NOMO-1 treated with DMSO at 0.1 percent for 48 hours (cell line): ENCODE results near the gene DHRS7B.
"Not testable (repeated sequence)": the region's sequence is repeated elsewhere in the genome, so short reads cannot be mapped to it uniquely, and the experiment has no call there.

Experiments
- DNase-seq: peaks from one replicate; lab custom pipeline; 2025; ENCODE audit not compliant: unreplicated experiment; lab: John Stamatoyannopoulos, UW

DHRS7B gene, protein sequence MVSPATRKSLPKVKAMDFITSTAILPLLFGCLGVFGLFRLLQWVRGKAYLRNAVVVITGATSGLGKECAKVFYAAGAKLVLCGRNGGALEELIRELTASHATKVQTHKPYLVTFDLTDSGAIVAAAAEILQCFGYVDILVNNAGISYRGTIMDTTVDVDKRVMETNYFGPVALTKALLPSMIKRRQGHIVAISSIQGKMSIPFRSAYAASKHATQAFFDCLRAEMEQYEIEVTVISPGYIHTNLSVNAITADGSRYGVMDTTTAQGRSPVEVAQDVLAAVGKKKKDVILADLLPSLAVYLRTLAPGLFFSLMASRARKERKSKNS

DNA sequence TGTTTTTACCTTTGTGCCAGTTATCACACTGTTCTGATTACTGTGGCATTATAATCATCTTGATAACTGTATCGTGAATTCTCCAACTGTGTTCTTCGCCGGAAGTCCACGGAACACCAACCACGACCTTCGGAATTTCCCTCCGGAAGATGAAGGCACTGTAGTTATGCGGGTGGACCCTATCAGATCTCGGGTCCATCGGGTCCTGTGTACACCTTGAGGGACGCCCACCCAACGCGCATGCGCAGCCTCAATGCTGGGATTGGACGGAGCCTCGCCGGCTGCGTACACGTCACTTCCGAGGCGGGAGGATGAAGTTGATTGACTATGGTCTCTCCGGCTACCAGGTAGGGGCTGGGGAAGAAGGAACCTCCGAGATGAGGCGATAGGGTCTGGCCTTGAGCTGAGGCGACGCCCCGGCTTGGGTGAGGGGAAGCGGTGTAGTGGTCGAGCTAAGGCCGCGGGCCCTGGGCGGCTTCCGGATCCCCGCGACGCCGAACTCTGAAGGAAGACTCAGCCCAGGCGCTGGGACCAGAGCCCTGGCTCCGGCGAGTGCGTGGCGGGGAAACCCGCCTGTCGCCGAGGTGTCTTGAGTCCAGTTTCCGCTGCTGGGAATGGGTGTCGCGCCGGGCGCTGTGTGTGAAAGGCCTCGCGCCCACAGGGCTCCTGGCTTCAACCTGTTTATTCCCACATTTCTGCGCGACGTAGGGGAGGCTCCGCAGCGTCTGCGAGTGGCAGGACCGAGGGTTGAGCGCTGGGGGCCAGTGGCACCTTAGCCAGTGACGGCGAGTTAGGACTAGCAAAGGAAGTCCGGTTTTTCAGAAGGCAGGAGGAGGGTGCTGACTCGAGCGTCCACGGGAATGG lies at the start of gene DHRS7B:
Gene DHRS7B (plus strand): TSS at position 320 of the 864 bp plus-strand sequence. CDS start 8 bp downstream, at position 328.
- peak; percentile 91 for DNase-seq

DNA sequence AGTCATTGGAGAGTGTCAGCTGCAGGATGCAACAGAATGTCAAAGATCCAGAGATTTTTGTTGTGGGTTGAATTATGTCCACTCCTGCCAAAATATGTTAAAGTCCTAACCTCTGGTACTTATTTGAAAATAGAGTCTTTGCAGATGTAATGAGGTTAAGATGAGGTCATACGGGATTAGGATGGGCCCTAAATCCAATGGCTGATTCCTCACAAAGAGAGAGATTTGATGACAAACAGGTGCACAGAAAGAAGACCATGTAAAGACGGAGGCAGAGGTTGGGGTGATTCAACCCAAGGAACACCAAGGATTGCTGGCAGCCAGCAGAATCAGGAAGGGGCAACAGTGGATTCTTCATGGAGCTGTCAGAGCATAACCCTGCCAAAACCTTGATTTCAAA lies 49.5 kb upstream of the DHRS7B start:
- no peak for DNase-seq

DNA sequence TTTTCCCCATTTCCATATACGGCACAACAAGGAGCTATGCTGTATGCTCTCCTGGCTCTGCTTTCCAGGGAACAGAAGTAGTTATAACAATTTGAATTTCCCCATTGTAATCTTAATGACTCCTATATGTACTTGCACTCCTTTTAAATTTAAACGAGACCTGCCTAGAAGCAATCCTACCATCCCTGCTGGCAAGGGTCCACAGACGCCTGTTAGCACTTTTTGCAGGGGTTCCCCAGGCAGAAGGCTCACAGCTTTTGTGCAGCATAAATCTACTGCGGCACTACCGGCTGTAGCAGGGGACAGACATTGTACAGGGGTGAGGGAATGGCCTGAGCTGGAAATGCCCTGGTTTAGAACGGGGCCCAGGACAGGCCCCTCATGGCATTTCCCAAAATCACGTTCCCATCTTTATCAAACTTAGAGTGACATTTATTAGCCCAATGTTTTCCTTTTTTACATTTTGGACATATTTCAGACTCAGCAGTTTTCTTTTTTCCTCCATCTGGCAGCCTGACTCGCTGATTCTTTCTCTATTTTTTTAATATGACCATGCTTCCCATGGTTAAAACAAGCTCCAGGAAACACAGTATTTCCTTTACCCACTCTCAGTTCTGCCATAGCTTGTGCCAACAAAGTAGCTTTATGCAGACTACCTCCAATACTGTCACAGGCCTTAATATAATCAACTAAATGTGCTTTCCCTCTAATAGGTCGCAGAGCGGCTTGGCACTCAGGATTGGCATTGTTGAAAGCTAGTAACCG lies 48.6 kb upstream of the DHRS7B start:
- no peak for DNase-seq

DNA sequence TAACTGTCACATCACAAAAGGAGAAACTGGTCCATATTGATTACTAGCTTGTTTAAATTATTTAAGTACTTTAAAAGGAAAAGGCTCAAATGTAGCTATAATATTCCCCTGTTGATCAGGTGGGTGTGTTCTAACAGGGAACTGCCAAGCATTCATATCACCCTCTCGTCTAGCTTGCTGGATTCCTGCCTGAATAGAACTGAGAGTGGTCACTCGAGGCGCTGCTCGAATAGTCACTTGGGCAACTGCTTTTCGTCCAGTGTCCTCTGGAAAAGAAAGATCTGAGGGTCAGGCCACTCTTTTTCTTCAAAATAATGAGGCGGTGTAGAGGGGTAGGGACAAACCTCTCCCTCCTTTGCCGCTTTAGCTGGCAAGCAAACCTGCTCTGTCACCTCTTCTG lies 47.6 kb upstream of the DHRS7B start:
- no peak for DNase-seq

DNA sequence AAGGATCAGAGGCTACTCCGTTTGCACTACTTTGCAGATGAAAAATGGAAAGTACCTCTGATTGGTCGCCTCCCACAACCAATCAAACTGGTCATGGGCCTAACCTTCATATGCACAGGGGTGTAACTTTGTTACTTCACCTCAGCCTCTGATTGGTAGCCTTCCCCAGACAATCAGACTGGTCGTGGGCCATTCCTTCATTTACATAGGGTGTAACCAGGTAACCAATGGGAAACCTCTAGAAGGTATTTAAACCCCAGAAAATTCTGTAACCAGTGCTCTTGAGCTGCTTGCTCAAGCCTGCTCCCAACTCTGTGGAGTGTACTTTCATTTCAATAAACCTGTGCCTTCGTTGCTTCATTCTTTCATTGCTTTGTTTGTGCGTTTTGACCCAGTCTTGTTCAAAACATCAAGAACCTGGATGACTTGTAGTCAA lies 44.7 kb upstream of the DHRS7B start:
- no peak for DNase-seq

DNA sequence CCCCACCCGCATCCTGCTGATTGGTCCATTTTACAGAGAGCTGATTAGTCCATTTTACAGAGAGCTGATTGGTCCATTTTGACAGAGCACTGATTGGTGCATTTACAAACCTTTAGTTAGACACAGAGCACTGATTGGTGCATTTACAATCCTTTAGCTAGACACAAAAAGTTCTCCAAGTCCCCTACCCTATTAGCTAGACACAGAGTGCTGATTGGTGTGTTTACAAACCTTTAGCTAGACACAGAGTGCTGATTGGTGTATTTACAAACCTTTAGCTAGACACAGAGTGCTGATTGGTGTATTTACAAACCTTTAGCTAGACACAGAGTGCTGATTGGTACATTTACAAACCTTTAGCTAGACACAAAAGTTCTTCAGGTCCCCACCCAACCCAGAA lies 41.5 kb upstream of the DHRS7B start:
- DNase-seq, result not testable (repeated sequence)

DNA sequence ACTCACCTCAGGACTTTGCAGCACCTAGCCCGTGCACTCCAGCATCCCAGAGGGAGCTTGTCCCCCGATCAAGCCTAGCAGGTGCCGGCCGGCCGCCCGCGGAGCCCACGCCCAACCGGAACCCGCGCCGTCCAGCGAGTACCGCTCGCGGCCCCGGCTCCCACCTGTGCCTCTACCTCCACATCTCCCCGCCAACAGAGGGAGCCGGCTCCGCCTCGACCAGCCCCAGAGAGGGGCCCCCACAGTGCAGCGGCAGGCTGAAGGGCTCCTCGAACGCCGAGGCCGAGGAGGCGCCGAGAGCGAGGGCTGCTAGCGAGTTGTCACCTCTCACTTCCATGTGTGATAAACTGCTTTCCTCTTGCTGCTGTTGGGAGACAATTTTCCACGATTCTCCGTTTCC lies 41.1 kb upstream of the DHRS7B start:
- DNase-seq, result no peak

DNA sequence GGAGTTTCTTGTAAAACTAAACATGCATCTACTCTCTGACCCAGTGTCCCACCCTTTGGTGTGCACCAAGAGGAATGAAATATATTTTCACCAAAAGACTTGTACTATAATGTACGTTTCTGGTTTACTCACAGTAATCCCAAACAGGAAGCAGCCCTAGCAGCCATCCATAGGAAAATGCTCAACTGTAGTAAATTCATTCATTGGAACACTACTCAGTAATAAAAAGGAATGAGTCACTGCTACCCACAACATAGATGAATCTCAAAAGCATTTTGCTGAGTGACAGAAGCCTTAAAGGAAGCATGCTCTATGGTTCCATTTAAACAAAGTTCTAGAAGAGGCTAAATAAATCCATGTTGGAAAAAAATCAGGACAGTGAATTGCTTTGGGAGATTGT lies 37.6 kb upstream of the DHRS7B start:
- no peak for DNase-seq

DNA sequence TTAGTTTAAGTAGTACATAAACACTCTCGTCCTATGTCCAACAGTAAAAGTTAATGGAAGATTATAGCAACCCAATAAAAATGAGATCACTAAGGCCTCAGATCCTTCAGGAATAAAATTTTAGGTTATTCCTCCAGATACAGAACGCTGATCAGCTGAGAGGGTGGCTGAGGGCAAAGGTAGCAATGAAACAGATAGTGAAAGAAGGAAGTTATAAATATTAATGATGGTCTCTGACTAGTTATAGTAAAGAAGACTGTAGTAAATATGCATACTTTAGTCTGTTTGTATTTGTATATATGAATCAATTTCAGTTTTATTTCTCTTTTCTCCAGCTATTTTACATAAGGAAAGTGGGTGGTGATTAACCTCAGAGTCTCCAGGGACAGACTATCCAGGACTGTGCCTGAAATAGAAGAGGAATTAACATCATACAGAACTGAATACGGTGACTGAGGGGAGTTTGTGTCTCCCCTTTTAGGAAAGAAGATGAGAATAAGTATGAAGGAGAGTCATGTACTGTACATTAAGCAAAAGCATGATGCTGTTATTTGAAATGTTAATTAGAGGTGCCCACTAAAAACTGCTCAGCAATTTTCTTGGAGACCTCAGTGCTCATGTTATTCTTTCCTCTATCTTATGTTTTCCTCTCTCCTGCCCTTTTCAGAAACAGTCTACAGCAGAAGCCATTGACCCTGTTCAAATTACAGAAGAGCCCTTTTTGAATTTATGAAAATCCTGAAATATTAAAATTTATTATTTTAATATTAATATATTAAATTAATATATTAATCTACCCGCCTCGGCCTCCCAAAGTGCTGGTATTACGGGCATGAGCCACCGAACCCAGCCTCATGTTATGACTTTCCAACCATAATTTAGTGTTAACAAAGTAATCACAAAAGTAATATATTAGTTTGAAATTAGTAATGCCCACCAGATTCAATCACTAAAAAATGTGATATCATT lies 36.5 kb upstream of the DHRS7B start:
- DNase-seq, result peak; percentile 18

DNA sequence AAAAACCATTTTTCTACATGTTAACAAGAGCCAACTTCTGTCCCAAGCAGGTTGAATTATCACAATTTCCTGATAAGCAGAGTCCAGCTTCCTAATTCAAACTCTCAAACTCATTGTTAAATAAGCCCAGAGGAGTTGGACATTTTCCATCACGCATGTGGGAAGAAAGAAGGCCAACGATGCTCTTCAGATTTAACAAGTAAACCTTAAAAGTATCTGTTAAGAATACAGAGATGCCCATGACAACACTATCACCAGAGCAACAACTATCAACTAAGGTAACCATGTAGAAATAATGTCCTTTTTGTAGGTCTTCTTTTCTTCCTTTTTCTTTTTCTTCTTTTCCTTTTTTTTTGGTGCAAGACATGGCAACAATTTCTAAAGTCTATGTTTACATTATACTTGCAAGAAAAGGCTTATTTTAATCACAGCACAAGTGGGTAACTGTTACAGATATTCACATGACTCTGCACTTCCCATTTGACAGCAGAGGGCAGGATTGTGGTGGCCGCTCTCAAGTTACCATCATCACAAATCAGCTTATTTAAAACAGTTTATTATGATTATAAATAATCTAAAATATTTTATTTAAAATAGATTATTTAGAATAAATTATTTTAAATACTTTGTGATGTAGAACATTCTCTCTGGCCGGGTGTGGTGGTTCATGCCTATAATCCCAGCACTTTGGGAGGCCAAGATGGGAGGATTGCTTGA lies 35.7 kb upstream of the DHRS7B start:
- no peak for DNase-seq

DNA sequence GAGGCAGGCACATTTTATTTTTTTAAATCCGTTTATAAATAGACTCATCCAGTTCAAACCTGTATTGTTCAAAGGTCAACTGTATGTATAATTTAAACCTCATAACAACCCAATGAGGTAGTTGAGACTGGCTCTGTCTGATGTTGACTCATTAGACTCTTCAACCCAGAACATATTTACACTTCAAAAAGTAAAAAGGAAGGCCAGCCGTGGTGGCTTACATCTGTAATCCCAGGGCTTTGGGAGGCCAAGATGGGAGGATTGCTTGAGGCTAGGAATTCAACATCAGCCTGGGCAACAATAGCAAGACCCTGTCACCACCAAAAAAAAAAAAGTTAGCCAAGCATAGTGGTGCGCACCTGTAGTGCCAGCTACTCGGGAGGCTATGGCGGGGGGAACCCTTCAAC lies 32.5 kb upstream of the DHRS7B start:
- DNase-seq, result no peak

DNA sequence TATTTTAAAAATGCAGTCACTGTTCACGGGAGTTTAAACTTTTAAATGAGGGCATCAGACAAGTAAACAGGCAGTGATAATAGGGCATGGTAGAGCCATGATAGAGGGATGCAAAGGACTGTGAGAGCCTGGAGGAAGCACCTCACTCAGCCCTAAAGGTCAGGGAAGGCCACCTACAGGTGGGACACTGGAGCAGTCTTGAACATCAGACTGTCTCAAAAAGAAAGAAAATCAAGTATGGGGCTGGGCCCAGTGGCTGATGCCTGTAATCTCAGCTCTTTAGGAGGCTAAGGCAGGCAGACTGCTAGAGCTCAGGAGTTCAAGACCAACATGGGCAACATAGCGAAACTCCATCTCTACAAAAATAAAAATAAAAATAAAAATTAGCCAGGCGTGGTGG lies 31.0 kb upstream of the DHRS7B start:
- no peak for DNase-seq

DNA sequence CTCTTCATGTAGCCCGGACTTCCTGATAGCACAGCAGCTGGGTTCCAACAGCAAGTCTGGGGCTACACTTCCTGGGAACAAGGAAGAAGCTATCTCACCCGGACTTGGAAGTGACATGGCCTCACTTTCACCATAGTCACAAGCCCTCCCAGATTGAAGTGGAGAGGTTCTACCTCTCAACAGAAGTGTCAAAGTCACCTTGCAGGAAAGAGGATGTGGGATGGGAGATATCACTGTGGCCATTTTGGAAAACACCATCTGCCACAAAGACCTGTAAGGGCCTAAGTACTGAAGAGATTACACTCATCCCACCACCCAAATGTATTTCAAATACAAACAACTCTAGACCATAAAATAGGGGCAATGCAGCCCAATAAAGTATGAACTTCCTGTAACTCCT lies 29.9 kb upstream of the DHRS7B start:
- DNase-seq, result no peak

DNA sequence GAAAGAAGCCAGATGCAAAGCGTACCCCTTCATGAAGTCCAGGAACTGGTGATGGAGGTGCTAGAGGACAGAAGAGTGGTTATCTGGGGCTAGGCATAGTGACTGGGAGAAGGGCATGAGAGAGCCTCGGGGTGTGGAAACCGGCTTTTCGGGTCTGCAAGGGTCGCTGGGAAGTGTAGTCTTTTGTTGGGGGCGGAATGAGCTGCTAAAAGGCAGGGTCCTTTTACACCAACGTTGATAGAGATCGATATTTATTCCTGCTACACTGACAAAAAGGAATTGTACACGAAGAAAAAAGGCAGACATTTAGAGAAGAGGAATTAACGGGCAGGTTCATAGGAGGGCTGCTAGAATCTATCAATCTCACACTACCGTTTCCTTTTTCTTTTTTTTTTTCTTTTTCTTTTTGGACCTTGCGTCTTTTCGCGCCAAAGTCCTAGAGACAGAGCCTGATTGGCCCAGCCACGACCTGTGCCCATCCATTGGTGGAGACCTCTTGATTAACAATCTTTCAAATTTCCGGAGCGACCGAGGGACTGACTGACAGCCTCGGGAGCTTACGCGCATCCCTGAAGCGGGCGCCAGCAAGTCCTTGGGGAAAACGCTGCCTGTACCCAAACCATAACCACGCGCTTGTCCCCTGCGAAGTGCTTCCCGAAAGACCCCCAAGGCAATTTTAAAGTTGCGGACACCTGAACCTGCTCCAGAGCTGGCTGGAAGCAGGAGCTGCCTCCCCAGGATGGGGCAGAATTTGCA lies 27.7 kb upstream of the DHRS7B start:
- peak; percentile 92 for DNase-seq

DNA sequence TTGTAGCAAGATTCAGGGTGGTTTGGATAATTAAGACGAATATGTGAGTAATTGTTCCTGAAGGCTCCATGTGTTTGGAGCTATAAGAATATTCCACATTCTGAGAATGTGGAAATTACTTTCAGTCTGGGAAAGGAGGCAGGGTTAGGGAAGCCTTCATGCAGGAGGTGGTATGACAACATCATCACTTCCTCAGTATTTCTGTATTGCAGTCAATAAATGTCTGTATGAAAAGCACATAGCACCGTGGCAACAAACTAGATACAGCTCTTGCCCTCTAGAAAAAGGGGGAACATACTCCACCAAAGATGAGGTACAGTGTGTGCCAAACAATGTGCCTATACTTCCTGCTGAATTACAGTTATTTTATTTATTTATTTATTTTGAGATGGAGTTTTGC lies 26.1 kb upstream of the DHRS7B start:
- DNase-seq, result peak; percentile 21

DNA sequence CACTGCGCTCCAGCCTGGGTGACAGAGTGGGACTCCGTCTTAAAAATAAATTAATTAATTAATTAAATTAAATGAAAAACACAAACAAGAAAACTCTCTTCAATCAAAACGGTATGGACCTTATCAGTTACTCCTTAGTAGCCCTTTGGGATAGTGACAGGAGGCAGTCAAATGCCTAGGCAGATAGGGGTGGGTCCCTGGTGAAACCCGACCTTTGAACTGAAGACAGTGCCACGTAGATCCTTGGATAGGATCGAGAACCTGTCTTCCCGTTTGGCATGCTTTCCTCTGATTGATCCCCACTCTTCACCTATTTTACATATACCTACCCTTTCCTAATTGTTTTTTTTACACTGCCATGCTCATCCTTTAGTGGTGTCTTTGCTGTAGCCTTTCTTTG lies 22.2 kb upstream of the DHRS7B start:
- no peak for DNase-seq

DNA sequence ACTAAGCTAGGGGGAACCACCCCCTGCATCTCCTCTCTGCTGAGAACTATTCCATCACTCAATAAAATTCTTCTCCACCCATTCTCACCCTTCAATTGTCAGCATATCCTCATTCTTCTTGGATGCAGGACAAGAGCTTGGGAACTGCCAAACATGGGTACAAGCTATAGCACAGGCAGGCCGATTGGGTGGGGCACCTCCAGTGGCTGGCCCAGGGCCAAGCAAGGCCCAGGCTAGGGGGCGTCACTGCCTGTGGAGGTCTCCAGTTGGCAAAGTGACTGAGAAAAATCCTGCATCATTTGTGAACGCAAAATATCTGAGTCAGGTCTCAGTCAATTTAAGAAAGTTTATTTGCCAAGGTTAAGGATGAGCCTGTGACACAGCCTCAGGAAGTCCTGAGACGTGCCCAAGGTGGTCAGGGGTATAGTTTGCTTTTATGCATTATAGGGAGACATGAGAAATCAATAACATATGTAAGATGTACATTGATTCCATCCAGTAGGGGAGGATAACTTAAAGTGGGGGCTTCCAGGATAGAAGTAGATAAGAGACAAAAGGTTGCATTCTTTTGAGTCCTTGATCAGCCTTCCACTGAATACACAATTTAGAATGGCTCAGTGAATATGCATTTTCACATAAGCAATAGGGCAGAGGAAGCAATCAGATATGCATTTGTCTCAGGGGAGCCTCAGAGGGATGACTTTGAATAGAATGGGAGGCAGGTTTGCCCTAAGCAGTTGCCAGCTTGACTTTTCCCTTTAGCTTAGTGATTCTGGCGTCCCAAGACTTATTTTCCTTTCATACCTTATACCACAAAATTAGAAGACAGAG lies 21.5 kb upstream of the DHRS7B start:
- no peak for DNase-seq

DNA sequence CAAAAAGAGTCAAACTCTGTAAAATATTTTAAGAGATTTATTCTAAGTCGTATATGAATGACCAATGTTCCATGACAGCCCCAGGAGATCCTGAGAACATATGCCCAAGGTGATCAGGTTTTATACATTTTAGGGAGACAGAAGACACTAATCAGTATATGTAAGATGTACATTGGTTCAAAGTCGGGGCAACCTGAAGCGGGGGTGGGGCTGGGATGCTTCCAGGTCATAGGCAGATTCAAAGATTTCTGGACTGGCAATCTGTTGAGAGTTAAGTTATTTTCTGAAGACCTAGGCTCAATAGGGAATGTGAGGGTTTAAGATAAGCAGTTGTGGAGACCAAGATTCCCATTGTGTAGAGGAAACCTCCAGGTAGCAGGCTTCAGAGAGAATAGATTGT lies 20.4 kb upstream of the DHRS7B start:
- no peak for DNase-seq
